Measurements from ENCODE around the gene TMEM120B.
"Not testable (repeated sequence)": the region's sequence is repeated elsewhere in the genome, so short reads cannot be mapped to it uniquely, and the experiment has no call there.

The TMEM120B gene

GRCh38 chr12:121712461-121713256, at the start of gene TMEM120B:
Gene TMEM120B, plus strand, starts transcription at chr12:121712752. Its CDS starts 144 bp downstream, at chr12:121712896.
- DNase-seq = peak; percentile 75 to 79

DNA sequence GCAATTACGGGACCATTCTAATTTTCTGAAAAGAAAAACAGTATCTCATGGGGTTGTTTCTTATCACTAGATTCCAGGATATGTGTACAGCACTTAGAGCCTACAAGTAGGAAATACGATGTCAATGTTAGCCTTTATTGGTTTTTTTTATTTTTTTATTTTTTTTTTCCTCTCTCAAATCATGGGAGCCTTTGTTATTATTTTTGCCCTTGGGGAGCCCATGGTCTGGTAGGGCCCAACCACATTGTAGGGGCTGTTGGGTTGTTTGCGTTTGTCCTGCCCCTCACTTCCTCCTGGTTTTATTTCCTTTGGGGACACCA, 49.0 kb upstream of the TMEM120B start:
- no peak for DNase-seq

DNA sequence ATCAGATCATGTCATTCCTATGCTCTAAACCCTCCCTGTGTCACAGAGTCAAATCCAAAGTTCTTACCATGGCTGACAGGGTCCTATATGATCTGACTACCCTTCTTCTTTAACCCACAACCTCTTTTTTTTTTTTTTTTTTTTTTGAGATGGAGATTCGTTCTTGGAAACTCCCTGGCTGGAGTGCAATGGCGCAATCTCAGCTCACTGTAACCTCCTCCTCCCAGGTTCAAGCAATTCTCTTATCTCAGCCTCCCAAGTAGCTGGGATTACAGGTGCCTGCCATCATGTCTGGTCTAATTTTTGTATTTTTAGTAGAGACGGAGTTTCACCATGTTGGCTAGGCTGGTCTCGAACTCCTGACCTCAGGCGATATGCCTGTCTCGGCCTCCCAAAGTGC, 45.7 kb upstream of the TMEM120B start:
- DNase-seq = not testable (repeated sequence)

DNA sequence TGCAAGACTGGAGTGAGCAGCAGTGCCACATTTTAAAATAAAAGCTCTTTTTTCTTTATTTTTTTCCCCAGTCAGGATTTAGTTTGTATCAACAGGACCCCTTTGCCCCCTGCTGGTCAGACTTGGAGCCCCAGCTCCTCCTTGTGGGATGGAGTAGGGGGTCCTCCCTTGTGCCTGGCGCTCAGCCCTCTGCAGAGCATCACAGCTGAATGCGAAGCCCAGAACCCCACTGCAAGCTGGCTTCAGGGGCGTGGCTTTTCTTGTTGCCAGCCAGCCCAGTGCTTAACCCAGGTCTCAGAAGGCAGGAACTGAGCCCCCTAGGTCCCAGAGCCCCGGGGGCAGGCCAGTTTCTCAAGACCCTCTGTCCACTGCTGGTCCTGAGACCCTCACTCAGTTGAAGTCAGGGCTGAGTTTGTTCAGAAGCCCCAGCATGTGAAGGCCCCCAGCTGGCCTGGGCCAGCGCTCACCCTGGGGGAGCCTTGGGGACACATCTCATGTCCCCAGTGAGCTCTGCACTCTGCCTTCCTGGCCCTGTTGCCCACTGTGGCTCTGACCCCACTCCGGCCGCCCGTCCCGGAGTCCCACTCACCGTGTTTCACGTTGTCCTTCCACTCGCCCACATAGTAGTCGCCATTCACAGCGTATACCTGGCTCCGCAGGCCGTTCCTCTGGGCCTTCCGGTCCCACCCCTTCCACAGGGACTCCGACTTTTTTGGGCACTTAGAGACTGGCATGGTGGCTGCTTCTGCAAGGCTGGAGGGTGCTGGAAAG, 43.6 kb upstream of the TMEM120B start:
- DNase-seq = peak; percentile 51 to 60

GRCh38 chr12:121669521-121669900, 43.0 kb upstream of the TMEM120B start, which contains the start of gene MORN3:
Gene MORN3, minus strand, starts transcription at chr12:121669654. Its CDS starts 171 bp downstream, at chr12:121669483.
- DNase-seq = no peak

GRCh38 chr12:121673013-121673511, 39.5 kb upstream of the TMEM120B start:
- DNase-seq = no peak

GRCh38 chr12:121676190-121676589, 36.4 kb upstream of the TMEM120B start:
- DNase-seq = no peak

- no peak for DNase-seq
These were observed 34.2 kb upstream of the TMEM120B start for GRCh38 chr12:121678305-121678704.

DNA sequence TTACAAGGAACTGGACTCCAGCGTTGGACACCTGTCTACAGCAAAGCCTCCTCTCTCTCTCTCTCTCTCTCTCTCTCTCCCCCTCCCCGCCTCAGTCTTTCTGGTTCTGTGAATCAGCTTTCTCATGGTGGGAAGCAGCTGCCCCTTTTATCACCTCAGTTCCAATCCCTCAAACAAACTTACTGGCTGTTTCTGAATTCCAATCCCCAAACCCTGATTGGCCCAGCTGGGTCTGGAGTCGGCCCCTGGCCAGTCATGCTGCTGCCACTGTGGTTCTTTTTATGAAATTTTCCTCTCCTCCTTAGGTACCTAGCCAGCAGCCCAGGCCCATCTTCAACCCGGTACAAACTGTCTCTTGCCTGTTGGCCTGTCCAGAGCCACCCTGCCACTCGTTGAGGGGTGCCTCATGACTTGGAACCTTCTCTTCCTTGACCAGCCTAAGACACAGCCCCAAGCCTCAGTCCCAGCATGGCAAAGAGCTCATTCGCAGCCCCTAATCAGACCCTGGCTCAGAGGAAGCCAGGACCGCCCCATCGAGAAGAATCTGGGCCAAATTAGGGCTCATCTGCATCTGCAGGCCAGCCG, 33.7 kb upstream of the TMEM120B start:
- DNase-seq = no peak

GRCh38 chr12:121679661-121680197, 32.8 kb upstream of the TMEM120B start:
- not testable (repeated sequence) for DNase-seq

GRCh38 chr12:121688966-121689365, 23.6 kb upstream of the TMEM120B start:
- no peak for DNase-seq

DNA sequence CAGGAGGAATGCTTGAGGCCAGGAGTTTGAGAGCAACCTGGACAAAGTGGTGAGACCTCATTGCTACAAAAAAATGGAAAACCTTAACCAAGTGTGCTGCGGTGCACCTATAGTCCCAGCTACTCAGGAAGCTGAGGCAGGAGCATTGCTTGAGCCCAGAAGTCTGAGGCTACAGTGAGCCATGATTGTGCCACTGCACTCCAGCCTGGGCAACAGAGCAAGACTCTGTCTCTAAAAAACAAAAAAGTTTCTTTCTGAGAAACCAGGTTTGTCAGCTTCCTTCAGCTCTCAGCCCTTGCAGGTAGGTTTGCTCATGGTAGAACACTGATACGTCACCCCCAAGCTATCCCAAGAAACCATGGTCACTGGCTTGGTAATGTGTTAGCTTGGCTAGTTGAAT, 23.1 kb upstream of the TMEM120B start:
- DNase-seq = no peak

- DNase-seq = not testable (repeated sequence)
These were observed 19.8 kb upstream of the TMEM120B start for GRCh38 chr12:121692744-121693143.

DNA sequence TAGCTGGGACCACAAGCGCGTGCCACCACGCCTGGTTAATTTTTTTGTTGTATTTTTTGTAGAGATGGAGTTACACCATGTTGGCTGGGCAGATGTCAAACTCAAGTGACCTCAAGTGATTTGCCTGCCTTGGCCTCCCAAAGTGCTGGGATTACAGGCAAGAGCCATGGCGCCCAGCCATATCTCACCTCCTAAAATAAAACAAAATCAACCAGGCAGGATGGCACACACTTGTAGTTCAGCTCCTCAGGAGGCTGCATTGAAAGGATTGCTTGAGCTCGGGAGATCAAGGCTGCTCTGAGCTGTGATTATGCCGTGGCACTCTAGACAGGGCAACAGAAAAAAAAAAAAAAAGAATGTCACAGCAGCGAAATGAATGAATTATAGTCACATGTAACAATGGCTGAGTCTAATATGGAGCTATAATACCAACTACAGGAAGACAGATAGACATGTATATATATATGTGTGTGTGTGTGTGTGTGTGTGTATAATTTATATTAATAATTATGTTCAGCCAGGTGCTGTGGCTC, 19.3 kb upstream of the TMEM120B start:
- DNase-seq = no peak

DNA sequence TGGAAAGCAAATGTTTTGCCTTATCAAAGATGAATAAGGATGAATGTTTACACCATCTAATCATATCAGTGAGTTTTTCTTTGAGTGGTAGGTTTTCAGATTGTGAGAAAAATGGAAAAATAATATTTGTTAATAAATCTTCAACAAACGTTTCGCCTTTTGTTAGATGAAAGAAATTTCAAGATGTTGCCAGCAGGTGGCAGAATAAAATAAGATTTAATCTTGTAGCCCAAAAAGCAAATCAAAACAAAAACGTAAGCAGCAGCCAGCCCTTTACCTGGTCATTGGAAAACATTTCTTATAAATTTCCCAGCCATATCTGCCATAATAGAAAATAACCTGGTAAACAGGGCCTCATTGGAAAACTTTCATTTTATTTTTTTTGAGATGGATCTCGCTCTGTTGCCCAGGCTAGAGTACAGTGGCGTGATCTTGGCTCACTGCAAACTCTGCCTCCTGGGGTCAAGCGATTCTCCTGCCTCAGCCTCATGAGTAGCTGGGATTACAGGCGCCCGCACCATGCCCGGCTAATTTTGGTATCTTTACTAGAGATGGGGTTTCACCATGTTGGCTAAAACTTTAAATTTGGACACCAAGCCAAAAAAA, 15.4 kb upstream of the TMEM120B start:
- DNase-seq = no peak

GRCh38 chr12:121697861-121698260, 14.7 kb upstream of the TMEM120B start:
- not testable (repeated sequence) for DNase-seq

DNA sequence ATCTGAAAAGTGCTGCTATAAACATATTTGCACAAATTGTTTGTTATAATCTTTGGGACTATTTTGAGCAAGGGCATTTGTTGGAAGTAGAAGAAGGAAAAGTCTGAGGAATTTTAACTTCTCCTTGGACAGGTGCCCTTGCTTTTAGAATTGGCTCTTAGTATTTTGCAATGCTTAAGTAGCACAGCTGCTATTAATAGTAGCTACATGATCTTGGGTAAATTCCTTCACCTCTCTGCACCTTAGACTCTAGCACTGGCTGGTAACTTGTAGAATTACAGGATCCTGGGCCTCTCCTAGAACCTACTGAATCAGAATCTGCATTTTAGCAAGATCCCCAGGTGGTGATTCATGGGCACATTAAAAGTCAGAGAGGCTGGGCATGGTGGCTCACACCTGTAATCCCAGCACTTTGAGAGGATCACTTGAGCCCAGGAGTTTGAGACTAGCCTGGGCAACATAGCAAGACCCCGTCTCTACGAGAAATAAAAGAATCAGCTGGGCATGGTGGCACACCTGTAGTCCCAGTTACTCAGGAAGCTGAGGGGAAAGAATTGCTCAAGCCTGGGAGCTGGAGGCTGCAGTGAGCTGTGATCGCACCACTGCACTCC, 10.8 kb upstream of the TMEM120B start:
- no peak for DNase-seq

- DNase-seq = no peak
These were observed 9.6 kb upstream of the TMEM120B start for GRCh38 chr12:121702944-121703343.

DNA sequence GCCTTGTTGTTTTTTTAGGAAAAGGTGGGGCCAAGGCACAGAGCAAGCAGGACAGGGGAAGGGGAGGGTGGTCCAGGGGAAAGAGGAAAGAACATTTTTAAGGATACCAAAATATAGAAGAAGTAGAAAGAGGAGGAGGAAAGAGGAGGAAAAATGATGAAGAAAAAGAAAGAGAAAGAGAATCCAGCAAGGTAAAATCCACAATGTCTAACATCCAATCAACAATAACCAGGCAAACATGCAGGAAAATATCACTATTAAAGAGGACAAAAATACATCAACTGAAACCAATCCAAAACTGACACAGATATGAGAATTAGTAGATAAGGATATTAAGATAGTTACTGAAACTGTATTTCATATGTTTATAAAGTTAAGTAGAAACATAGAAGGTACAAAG, 7.0 kb upstream of the TMEM120B start:
- no peak for DNase-seq

DNA sequence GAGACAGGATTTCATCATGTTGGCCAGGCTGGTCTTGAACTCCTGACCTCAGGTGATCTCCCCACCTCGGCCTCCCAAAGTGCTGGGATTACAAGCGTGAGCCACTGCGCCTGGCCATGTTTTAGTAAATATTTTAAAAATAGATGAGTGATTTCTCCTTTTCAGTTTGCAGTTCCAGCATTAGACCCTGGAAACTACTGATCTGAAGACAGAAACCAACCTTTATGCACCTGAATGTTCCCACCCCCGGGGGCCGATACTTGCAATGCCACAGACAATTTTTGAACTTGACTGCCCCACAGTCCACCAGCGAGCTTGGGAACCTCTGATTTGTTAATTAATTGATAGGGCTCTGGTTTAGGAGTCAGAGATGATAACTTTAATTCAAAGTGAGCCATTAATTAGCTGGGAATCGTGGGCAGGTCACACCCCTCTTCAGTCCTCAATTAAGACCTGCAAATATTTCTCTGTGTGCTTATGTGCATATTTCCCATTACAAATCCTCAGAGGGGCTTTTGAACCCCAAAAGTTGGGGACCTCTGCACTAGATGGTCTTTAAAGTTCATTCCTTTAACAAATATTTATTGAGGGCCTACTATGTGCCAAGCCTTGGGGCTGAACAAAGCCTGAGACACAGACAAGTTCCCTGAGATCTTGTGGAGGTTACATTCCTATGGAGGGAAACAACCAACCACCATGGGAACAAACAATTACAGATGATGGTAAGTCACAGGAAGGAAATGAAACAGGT, 4.1 kb upstream of the TMEM120B start:
- no peak for DNase-seq

DNA sequence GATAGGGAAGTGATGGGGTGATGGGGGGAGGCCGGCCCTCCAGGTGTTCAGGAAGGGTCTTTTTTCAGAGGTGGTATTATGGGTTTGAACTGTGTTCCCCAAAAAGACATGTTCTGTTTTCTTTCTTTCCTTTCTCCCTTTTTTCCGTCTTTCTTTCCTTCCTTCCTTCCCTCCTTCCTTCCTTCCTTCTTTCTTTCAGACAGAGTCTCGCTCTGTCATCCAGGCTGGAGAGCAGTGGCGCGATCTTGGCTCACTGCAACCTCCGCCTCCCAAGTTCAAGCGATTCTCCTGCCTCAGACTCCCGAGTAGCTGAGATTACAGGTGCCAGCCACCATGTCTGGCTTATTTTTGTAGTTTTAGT, 3.5 kb upstream of the TMEM120B start:
- not testable (repeated sequence) for DNase-seq
